ENCODE measurements around the gene DDC.

DDC gene

DNA sequence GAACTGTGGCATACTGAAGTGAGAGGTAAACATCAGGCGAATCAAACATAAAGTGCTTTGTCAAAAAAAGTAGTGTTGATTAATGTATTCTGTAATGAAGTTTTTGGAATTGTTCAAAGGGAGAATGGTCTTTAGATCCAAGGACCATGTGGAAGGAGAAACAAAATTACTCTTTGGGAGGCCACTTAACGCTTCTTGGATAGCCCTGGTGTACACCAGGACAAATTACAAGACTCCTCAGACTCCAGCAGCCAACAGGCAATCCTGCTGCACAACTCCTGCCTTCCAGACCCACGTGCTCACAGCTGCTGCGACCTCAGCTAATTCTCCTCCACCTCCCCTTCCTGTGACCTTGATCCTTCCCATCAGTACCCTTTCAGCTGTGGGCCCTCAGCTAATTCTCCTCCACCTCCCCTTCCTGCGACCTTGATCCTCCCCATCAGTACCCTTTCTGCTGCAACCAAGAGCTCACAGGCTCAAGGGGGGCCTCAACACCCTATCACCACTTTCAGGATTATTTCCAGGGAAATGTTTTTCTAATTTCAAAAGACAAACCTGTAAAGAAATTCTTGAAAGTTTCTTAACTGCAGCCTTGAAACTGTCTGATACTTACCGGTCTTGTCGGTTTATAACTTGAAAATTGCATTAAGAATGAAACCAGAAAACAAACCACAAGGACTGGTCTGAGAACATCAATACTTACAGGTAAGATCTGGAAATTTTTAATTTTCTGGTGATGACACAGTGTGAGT lies 29.7 kb upstream of the DDC start:
- TF ChIP-seq, protein P1, sequence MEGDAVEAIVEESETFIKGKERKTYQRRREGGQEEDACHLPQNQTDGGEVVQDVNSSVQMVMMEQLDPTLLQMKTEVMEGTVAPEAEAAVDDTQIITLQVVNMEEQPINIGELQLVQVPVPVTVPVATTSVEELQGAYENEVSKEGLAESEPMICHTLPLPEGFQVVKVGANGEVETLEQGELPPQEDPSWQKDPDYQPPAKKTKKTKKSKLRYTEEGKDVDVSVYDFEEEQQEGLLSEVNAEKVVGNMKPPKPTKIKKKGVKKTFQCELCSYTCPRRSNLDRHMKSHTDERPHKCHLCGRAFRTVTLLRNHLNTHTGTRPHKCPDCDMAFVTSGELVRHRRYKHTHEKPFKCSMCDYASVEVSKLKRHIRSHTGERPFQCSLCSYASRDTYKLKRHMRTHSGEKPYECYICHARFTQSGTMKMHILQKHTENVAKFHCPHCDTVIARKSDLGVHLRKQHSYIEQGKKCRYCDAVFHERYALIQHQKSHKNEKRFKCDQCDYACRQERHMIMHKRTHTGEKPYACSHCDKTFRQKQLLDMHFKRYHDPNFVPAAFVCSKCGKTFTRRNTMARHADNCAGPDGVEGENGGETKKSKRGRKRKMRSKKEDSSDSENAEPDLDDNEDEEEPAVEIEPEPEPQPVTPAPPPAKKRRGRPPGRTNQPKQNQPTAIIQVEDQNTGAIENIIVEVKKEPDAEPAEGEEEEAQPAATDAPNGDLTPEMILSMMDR (conservative IDR thresholded peaks at IDR 0.05; ENCODE audit: low read depth, low read length) = no peak
- no peak for DNase-seq (ENCODE audit: low read depth)
- no peak overlapping the region for H3K4me3 ChIP-seq (ENCODE audit: low read depth, low read length)

DNA sequence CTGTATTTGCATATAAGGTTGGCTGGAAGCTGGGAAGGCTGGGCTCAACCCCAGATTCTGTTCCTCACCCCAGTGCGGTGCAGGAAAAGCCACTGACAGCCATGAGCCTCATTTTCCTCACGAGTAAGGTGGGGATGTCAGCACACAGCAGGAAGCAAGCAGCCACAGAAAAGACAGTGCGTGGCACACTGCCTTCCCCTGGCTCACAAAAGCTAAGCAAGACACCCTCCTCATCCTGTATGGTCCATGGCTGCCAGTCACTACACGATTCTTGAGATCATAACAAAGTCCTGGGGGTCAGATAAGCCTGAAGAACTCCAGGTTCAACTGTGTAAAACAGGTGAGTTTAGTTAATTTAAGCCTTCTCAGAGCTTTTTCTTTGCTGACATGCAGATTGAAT lies 28.9 kb upstream of the DDC start:
- DNase-seq (ENCODE audit: low read depth) = no peak
- TF ChIP-seq, protein P1 (conservative IDR thresholded peaks at IDR 0.05; ENCODE audit: low read depth, low read length) = no peak

DNA sequence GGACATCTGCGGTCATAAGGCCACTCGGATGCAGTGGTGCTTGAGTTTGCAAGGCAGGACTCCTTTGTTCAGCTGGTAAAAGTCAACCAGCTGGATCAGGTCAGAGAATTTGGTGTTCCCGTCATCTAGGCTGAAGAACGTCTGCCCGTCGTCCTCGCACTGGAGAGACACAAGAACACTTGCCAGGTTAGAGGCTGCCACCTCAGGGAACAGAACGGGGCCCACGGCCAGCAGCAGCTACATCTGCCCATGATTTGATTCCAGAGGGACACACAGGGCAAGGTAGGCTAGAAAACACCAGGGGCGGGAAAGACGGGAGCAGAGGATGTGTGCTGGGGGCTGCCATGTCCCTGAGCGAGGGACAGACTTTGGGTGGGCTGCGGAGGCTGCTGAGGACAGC lies 27.7 kb upstream of the DDC start:
- TF ChIP-seq, protein P1 (conservative IDR thresholded peaks at IDR 0.05; ENCODE audit: low read depth, low read length) = no peak
- no peak overlapping the region for H3K4me3 ChIP-seq (ENCODE audit: low read depth, low read length)
- no peak for DNase-seq (ENCODE audit: low read depth)

More for the DNA sequence above, 28.9 kb upstream of the DDC start:
- no peak overlapping the region for H3K4me3 ChIP-seq (ENCODE audit: low read depth, low read length)

DNA sequence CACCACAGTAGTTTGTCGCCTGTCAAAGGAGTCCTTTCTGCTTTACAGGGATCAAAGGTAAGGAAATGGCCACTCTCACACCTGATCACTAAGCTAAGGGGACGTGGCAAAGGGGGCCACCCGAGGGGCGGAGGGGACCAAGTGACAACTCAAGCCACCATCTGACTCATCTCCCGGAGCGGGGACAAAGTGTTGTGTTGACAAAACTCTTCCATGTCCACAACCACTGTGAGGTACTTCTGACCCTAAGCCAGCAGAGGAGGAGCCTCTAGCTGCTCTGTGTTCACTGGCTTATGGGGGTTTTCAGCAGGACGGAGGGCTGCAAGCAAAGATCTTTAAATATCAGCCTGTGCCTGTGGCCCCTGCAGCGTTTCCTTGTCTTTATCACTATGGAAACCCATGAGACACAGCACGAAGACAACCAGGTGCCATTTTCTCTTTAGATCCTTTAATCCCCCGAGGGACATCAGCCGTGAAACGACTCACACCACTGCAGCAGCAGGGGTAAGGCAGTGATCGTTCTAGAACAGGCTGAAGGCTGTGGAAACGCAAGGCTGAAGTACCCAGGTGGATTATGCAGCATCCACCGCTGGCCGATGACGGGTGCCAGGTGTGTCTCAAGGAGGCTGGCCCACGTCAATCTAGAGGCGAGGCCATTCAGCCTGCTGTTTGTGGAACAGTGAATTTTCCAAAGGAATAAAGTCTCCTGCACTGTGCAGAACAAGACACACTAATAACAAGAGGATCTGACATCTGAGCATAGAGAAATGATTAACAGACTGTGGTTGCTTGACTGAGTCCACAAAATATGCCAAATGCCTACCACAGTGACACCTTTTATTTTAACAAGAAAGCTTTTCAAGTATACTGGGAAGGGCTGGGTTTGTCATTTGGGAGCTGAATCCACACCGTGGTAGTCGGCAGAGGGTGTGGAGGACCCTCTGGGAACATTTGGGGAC lies 26.6 kb upstream of the DDC start:
- no peak for DNase-seq (ENCODE audit: low read depth)
- TF ChIP-seq, protein P1 (conservative IDR thresholded peaks at IDR 0.05; ENCODE audit: low read depth, low read length) = no peak
- H3K4me3 ChIP-seq (ENCODE audit: low read depth, low read length) = no peak overlapping the region

DNA sequence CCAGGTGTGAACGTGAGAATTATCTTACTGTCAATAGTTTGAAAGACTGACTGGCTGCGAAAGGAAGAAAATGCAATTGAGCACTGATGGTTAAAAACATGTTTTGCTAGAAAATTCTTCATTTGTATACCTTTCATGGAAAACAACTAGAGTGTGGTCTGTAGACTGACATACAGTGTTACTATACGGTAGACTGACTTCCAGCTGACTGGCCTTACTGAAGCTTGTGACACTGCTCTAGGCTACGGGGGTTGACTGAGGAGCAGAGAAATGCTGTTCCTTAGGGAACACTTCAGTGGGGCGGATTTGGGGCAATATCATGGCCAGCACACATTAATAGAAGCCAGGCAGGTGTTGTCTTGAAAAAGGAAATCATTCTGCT lies 25.9 kb upstream of the DDC start:
- no peak for DNase-seq (ENCODE audit: low read depth)
- H3K4me3 ChIP-seq (ENCODE audit: low read depth, low read length) = no peak overlapping the region
- TF ChIP-seq, protein P1 (conservative IDR thresholded peaks at IDR 0.05; ENCODE audit: low read depth, low read length) = no peak

DNA sequence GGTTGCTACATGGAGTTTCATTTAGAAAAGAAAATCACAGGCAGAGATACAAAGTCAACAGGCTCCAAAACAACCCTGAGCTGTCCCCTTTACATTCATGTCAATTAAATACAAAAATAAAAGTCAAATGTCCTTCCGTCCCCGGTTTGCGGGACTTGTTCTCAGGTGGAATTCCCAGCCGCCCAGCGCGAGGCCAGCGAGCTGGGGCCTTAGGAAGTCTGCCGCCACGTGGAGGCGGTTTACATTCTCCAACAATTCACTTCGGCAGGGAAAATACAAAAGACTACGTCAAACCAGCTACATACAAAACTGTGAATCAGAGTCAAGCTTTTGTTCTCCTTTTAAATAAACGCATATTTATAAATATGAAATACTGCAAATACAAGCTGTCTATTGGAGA lies 25.3 kb upstream of the DDC start:
- DNase-seq (ENCODE audit: low read depth) = no peak
- TF ChIP-seq, protein P1 (conservative IDR thresholded peaks at IDR 0.05; ENCODE audit: low read depth, low read length) = no peak

More for the DNA sequence above, 25.3 kb upstream of the DDC start:
- no peak overlapping the region for H3K4me3 ChIP-seq (ENCODE audit: low read depth, low read length)

All from choroid plexus epithelial cell (primary cell).